Brain microvascular endothelial cell (primary cell): ENCODE results near the gene C1orf198.

Experiments
- DNase-seq: peaks from one replicate; pipeline ENCODE4 v3.0.0-alpha.2; 2020
- H3K27ac ChIP-seq: fragments of 250-450 bp; sonication (Bioruptor Pico); 2 replicates; pipeline ENCODE4 v1.5.1; 2020; ENCODE audit warnings: mild to moderate bottlenecking, moderate library complexity
- H3K27me3 ChIP-seq: fragments of 250-450 bp; sonication (Bioruptor Pico); replicated peaks from 2 replicates; pipeline ENCODE4 v1.5.1; 2020; ENCODE audit warnings: mild to moderate bottlenecking
- H3K36me3 ChIP-seq: fragments of 250-450 bp; sonication (Bioruptor Pico); replicated peaks from 2 replicates; pipeline ENCODE4 v1.5.1; 2020; ENCODE audit warnings: mild to moderate bottlenecking
- H3K4me3 ChIP-seq: 2 replicates; pipeline ENCODE4 v1.5.1; 2011; ENCODE audit warnings: low read depth, mild to moderate bottlenecking, control low read depth, low read length, moderate library complexity
- CTCF ChIP-seq: IDR thresholded peaks from 2 replicates; pipeline ENCODE4 v1.5.1; 2011; ENCODE audit warnings: low read depth, mild to moderate bottlenecking, moderate library complexity, low read length, control low read depth, inconsistent platforms; ENCODE audit errors: missing control alignments
- in situ Hi-C: cut with HindIII; loops from 2 replicates; pipeline ENCODE4 v1.10.0; 2017; ENCODE audit warnings: low sequenced_read_pairs, low pct_ligation_motif_present

The C1orf198 gene

GRCh38 chr1:230804396-230804795 lies 63.9 kb downstream of the C1orf198 start:
- no peak for DNase-seq
- in situ Hi-C loops: loop anchor here (25.0 kb wide), 1 partner anchor 408 kb away; no protein-coding TSS in a partner anchor
- Histone ChIP-seq H3K4me3 (no peak overlapping the region), H3K27me3 (no peaks in the 10 kb centered on the region), H3K27ac (no peak overlapping the region), H3K36me3 (no peaks in the 10 kb centered on the region)
- no peak for TF ChIP-seq CTCF

DNA sequence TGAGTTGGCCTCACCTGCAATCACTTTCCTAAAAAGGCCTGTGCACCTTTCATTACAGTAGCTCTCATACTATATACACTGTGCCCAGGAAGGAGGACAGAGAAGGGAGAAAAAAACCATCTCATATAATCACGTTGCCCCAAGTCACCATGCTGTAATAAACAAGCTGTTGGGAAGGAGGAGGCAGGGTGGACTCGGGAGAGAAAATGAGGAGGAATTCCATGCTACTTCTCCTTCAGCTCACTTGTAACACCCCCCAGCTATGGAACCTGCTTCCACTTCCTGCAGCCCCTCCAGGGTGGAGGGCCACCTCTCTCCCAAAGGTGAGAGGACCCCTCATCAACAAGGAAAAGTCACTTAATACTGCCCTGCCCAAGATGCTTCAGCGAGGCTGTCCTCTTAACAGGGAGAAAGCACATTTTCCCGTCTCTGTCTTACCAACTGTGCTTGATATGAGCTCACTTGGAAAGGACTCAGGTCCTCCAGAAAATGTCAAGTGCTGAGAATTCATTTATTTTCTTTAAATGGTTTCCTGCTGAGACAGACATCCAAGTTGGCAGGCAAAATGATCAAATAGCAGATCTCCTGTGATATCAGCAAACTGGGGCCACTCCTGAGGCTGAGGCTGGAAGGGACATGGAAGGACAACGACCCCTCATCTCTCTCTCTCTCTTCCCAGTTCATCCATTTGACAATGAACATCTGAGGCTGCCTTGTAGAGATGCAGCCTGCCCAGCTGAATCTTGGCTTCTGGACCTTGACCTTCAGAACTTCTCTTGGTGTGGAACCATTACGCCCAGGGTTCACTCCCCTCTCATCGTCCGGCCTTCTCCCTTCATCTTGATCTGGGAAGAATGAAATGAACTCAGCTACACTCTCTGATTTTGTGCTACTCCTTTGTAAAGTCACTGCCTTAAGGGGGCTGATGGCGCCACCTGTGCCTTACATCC lies 67.2 kb downstream of the C1orf198 start:
- no peak overlapping the region for H3K27ac ChIP-seq
- in situ Hi-C loops: loop anchor here (25.0 kb wide), 1 partner anchor 411 kb away; no protein-coding TSS in a partner anchor
- H3K4me3 ChIP-seq: no peak overlapping the region
- no peaks in the 10 kb centered on the region for H3K36me3 ChIP-seq
- H3K27me3 ChIP-seq: no peaks in the 10 kb centered on the region
- no peak for TF ChIP-seq CTCF
- DNase-seq: no peak

- DNase-seq: no peak
- H3K27ac ChIP-seq: no peak overlapping the region
- no peak for TF ChIP-seq CTCF
These were observed 69.8 kb downstream of the C1orf198 start for GRCh38 chr1:230798491-230798890.

DNA sequence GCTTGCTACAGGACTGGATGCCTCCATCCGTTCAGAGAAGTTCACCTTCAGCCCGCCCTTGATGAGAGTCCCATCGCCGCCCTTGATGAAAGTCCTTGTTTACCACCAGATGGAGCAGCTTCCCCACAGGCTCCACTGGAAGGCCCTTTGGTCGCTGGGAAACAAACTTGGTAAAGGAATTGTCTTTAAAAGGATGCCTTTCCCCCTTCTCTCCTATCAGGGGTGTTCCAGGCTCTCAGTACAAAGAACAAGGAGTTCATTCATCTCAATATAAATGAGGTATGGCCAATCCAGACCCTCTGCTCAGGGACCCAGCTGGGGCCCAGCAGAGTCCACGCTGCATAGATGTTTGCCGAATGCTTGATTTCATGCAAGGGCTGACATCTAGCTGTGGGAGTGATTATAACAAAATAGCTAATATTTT lies 70.4 kb downstream of the C1orf198 start:
- H3K27ac ChIP-seq: no peak overlapping the region
- no peaks in the 10 kb centered on the region for H3K36me3 ChIP-seq
- DNase-seq: peak; percentile 61
- H3K4me3 ChIP-seq: no peak overlapping the region
- H3K27me3 ChIP-seq: no peaks in the 10 kb centered on the region
- TF ChIP-seq CTCF: peak; percentile 88
- in situ Hi-C loops: no loop called here

More at GRCh38 chr1:230798491-230798890, 69.8 kb downstream of the C1orf198 start:
- Histone ChIP-seq H3K27me3 (no peaks in the 10 kb centered on the region), H3K36me3 (no peaks in the 10 kb centered on the region), H3K4me3 (no peak overlapping the region)
- in situ Hi-C loops: no loop called here

- H3K27me3 ChIP-seq: no peaks in the 10 kb centered on the region
- no peak overlapping the region for H3K4me3 ChIP-seq
- no peak overlapping the region for H3K27ac ChIP-seq
- in situ Hi-C loops: no loop called here
- no peak for DNase-seq
- H3K36me3 ChIP-seq: no peaks in the 10 kb centered on the region
- TF ChIP-seq CTCF: no peak
These were observed 70.9 kb downstream of the C1orf198 start for GRCh38 chr1:230797376-230797920.
